K562 (cell line): ENCODE data around the gene SPHK1. TPM values are rescaled to one million over a fixed set of nuclear protein-coding genes. Genes with fewer than 3 reads are reported as not detected.

Experiments used
- ATAC-seq: fragments of 200-7000 bp; cut with Tn5 transposase; 3 replicates; pipeline ENCODE4 v1.9.1; 2020; ENCODE audit warnings: moderate library complexity
- BruUV-seq: library from RNA; stranded (reverse); fragments of 400-500 nt; replicated peaks from 2 replicates; lab custom pipeline; 2021; lab: Mats Ljungman, UMichigan
- CTCF ChIA-PET: fragments of 300-600 bp; formaldehyde crosslinking; extraction: SDS; loops from one replicate; lab custom pipeline; 2021; ENCODE audit warnings: low intra/inter-chr PET ratio; lab: Yijun Ruan, JAX
- POLR2A ChIA-PET: fragments of 300-600, 350-650 bp; sonication (Branson Sonifier 250); formaldehyde crosslinking; extraction: SDS; loops from one replicate; lab custom pipeline; 2021; ENCODE audit warnings: antibody characterized with exemption, inconsistent platforms; lab: Yijun Ruan, JAX
- DNase-seq, 4 experiments: peaks; one replicate each; pipeline versions ENCODE4 v3.0.0 to v3.0.0-alpha.2; 2011 to 2018; ENCODE audit warnings: low spot score in 3 of 4, mixed read lengths in 3 of 4; ENCODE audit errors: extremely low read depth in 1 of 4
- FAIRE-seq: peaks from 2 replicates; lab custom pipeline; 2011; peaks lifted over from hg19 to GRCh38; lab: Jason Lieb, UNC
- H2AFZ ChIP-seq: 2 replicates; pipeline ENCODE4 v1.6.0; 2011; ENCODE audit warnings: low read depth, low read length, control low read depth, inconsistent platforms
- H3K27ac ChIP-seq: fragments of 200-600 bp; 3 replicates; pipeline ENCODE4 v1.8.0; 2011; ENCODE audit warnings: low read depth, mild to moderate bottlenecking, control low read depth, inconsistent platforms, low read length, moderate library complexity, mixed read lengths; ENCODE audit errors: extremely low read depth
- H3K27me3 ChIP-seq, 2 experiments: fragments of 300-600 bp in 1 of 2; 2 replicates in 1 of 2; 3 replicates in 1 of 2; pipeline versions ENCODE4 v1.6.0 to v1.8.0; 2011; ENCODE audit warnings: inconsistent platforms in 2 of 2, low read length in 2 of 2, mild to moderate bottlenecking in 1 of 2, mixed read lengths in 1 of 2, moderate library complexity in 1 of 2; ENCODE audit not compliant: control insufficient read depth in 2 of 2, insufficient read depth in 2 of 2
- H3K36me3 ChIP-seq: fragments of 300-600 bp; 3 replicates; pipeline ENCODE4 v1.8.0; 2011; ENCODE audit warnings: mild to moderate bottlenecking, low read length, inconsistent platforms; ENCODE audit not compliant: control insufficient read depth, insufficient read depth
- H3K4me1 ChIP-seq, 2 experiments: fragments of 200-600 bp in 1 of 2; replicated peaks in 1 of 2; 2 replicates in 1 of 2; 3 replicates in 1 of 2; pipeline versions ENCODE4 v1.5.1 to v1.8.0; 2011; ENCODE audit warnings: inconsistent platforms in 2 of 2, low read length in 2 of 2, mild to moderate bottlenecking in 1 of 2, mixed read lengths in 1 of 2, moderate library complexity in 1 of 2; ENCODE audit not compliant: control insufficient read depth in 2 of 2, insufficient read depth in 2 of 2
- H3K4me2 ChIP-seq: 2 replicates; pipeline ENCODE4 v1.6.1; 2011; ENCODE audit warnings: low read length, control low read depth, inconsistent platforms, mixed read lengths; ENCODE audit not compliant: insufficient read depth
- H3K4me3 ChIP-seq: fragments of 200-600 bp; sonication (generic), shearing (Covaris generic); 2 replicates; pipeline ENCODE4 v1.5.1; 2016; ENCODE audit warnings: control low read depth, inconsistent platforms
- H3K79me2 ChIP-seq: fragments of 200-600 bp; 3 replicates; pipeline ENCODE4 v1.8.0; 2011; ENCODE audit warnings: low read length, inconsistent platforms; ENCODE audit not compliant: control insufficient read depth, insufficient read depth
- H3K9ac ChIP-seq, 2 experiments: 2 replicates each; pipeline versions ENCODE4 v1.6.0 to v1.6.1; 2011; ENCODE audit warnings: low read depth in 2 of 2, low read length in 2 of 2, control low read depth in 1 of 2, inconsistent platforms in 1 of 2, mild to moderate bottlenecking in 1 of 2, mixed read lengths in 1 of 2; ENCODE audit not compliant: insufficient read depth in 1 of 2
- H3K9me1 ChIP-seq: one replicate; pipeline ENCODE4 v1.6.0; 2011; ENCODE audit warnings: inconsistent platforms, mild to moderate bottlenecking, low read length, moderate library complexity; ENCODE audit not compliant: control insufficient read depth, insufficient read depth
- H3K9me3 ChIP-seq: replicated peaks from 2 replicates; pipeline ENCODE4 v1.5.1; 2011; ENCODE audit warnings: low read depth, low read length, inconsistent platforms; ENCODE audit not compliant: control insufficient read depth, insufficient read depth
- H4K20me1 ChIP-seq: replicated peaks from 2 replicates; pipeline ENCODE4 v1.6.1; 2011; ENCODE audit warnings: low read length, inconsistent platforms, mixed read lengths; ENCODE audit not compliant: control insufficient read depth, insufficient read depth
- ATF6 ChIP-seq: sonication (generic); formaldehyde crosslinking; IDR thresholded peaks from 2 replicates; pipeline ENCODE4 v1.4.0; 2020; ENCODE audit warnings: mild to moderate bottlenecking, missing genetic modification reagents
- EGR1 ChIP-seq: fragments of 450-650 bp; conservative IDR thresholded peaks from 2 replicates; pipeline ENCODE4 v1.6.1; 2017; ENCODE audit warnings: mild to moderate bottlenecking
- WGBS: fragments of 100-300 bp; shearing (Covaris generic); methylation state at CpG from one replicate; pipeline ENCODE4 v1.1.6; 2016; ENCODE audit warnings: low coverage, mixed read lengths; ENCODE audit not compliant: insufficient coverage; ENCODE audit errors: missing lambda C conversion rate; 5-methylcytosine and 5-hydroxymethylcytosine counted together
- in situ Hi-C: fragments of 300-500 bp; cut with MboI; formaldehyde crosslinking; loops from 4 replicates; pipeline ENCODE4 v1.15.0; 2018; ENCODE audit warnings: inconsistent platforms, mixed read lengths
- intact Hi-C: fragments of 100-400 bp; cut with micrococcal nuclease; formaldehyde crosslinking; loops from 2 replicates; pipeline ENCODE4 v1.14.2; 2022
- polyA plus RNA-seq, 8 experiments: library from polyadenylated mRNA; depleted of rRNA in 4 of 8; stranded (reverse) in 5 of 8; unstranded in 3 of 8; fragments of >200 nt; fragmentation: Nextera tagmentation in 2 of 8; fragmentation: Illumina TruSeq in 1 of 8; extraction: Ambion mirVana in 2 of 8; extraction: Trizol in 1 of 8; gene quantifications; 2 replicates each; pipeline versions ENCODE4 v1.2.1 to v1.2.3, GENCODE V29; 2011 to 2014; ENCODE audit warnings: inconsistent platforms in 1 of 8, missing spikeins in 1 of 8
- total RNA-seq, 7 experiments: library from RNA; depleted of rRNA in 6 of 7; stranded (reverse); fragments of >200 nt in 6 of 7; fragmentation: Illumina TruSeq in 2 of 7; extraction: Trizol in 2 of 7; gene quantifications; 2 replicates each; pipeline versions ENCODE4 v1.2.1 to v1.2.3, GENCODE V29; 2011 to 2021; ENCODE audit warnings: low replicate concordance in 1 of 7

The SPHK1 gene
- total and polyA plus RNA-seq, 9 of the 15 experiments (the other 6 are each of a cell fraction or from before 2014, with no cell fraction given), result 0.21 to 60.3 (median 14.5) TPM

- ATAC-seq (no peak), DNase-seq (peak in 2 of 4 experiments; percentile 43), FAIRE-seq (no peak)
- Histone ChIP-seq H3K4me2 (peak overlapping the region; percentile 88), H3K4me1 (peaks cover 14 to 64% of the 10 kb centered on the region in 2 experiments), H3K4me3 (peak overlapping the region; percentile 74), H4K20me1 (no peaks in the 10 kb centered on the region), H3K27me3 (no peaks in the 10 kb centered on the region), H3K9me3 (no peaks in the 10 kb centered on the region), H3K9me1 (no peaks in the 10 kb centered on the region), H2AFZ (peak overlapping the region; percentile 94; the same call in 1 of the 2 replicates), H3K27ac (peak overlapping the region; percentile 93; the same call in 1 of the 3 replicates), H3K36me3 (peaks cover 12% of the 10 kb centered on the region; the same call in 2 of the 3 replicates), H3K9ac (peak overlapping the region; percentile 84 to 96), H3K79me2 (peaks cover 36% of the 10 kb centered on the region)
- ChIA-PET CTCF (no interaction called here), POLR2A (interaction anchor here (0.6 kb wide), 4 partner anchors 126 to 1121 kb away, joined by 3 to 4 read pairs (median 3); partner anchors contain the start of gene GGA3)
- BruUV-seq, result no TSS peak
- WGBS, result 25% methylated on average over 4 of the region's 21 CpGs
- intact Hi-C loops, result no loop called here
- TF ChIP-seq EGR1, result 0 out of 2 replicates have a peak, but pooled peaks have one; percentile 6
- no peak for TF ChIP-seq ATF6 (CRISPR knock-in tag)
- in situ Hi-C loops, result no loop called here
These were observed 2.0 kb upstream of the SPHK1 start for GRCh38 chr17:76382351-76382802.
